HepG2 (cell line): ENCODE data around the gene PRKCZ. TPM values are rescaled to one million over a fixed set of nuclear protein-coding genes. Genes with fewer than 3 reads are reported as not detected.

Experiments
- AKNA ChIP-seq: sonication (generic); formaldehyde crosslinking; IDR thresholded peaks from 2 replicates; pipeline ENCODE4 v1.4.0; 2020; ENCODE audit warnings: missing genetic modification reagents, borderline replicate concordance
- ATF1 ChIP-seq: IDR thresholded peaks from 2 replicates; pipeline ENCODE4 v1.6.1; 2016; ENCODE audit warnings: mild to moderate bottlenecking, control low read depth
- ATF7 ChIP-seq, 2 experiments: fragments of 450-650 bp in 1 of 2; sonication (generic) in 1 of 2; formaldehyde crosslinking in 1 of 2; IDR thresholded peaks; 2 replicates each; pipeline versions ENCODE4 v1.4.0 to v1.6.1; 2016 to 2020; ENCODE audit warnings: antibody characterized with exemption in 1 of 2, mild to moderate bottlenecking in 1 of 2, missing genetic modification reagents in 1 of 2
- CEBPB ChIP-seq: IDR thresholded peaks from 2 replicates; pipeline ENCODE4 v1.6.1; 2011; ENCODE audit warnings: low read depth, low read length, improper control_type of control experiment, borderline replicate concordance
- DPF2 ChIP-seq: sonication (generic); formaldehyde crosslinking; IDR thresholded peaks from 2 replicates; pipeline ENCODE4 v1.4.0; 2020; ENCODE audit warnings: mild to moderate bottlenecking, low read depth, missing genetic modification reagents, borderline replicate concordance
- GLI4 ChIP-seq: sonication (generic); formaldehyde crosslinking; IDR thresholded peaks from 2 replicates; pipeline ENCODE4 v1.5.1; 2020; ENCODE audit warnings: missing genetic modification reagents, mild to moderate bottlenecking, moderate library complexity, borderline replicate concordance
- JDP2 ChIP-seq: sonication (generic); formaldehyde crosslinking; IDR thresholded peaks from 2 replicates; pipeline ENCODE4 v1.8.1; 2022; ENCODE audit warnings: missing genetic modification reagents, borderline replicate concordance
- KLF16 ChIP-seq, 2 experiments: sonication (generic) in 1 of 2; formaldehyde crosslinking in 1 of 2; IDR thresholded peaks; 2 replicates each; pipeline versions ENCODE4 v1.6.1 to v1.8.0; 2016 to 2023; ENCODE audit warnings: missing genetic modification reagents in 2 of 2, missing compliant biosample characterization in 1 of 2
- KMT2B ChIP-seq: IDR thresholded peaks from 2 replicates; pipeline ENCODE4 v1.6.1; 2016; ENCODE audit warnings: missing genetic modification reagents, missing compliant biosample characterization
- NFKB2 ChIP-seq: sonication (generic); formaldehyde crosslinking; IDR thresholded peaks from 2 replicates; pipeline ENCODE4 v1.4.0; 2020; ENCODE audit warnings: missing genetic modification reagents, borderline replicate concordance
- RBM39 ChIP-seq: fragments of 200-400 bp; formaldehyde crosslinking; IDR thresholded peaks from one replicate; pipeline ENCODE4 v1.6.1; 2018; ENCODE audit warnings: antibody characterized with exemption, mild to moderate bottlenecking, low read depth, low read length; ENCODE audit not compliant: poor library complexity, severe bottlenecking
- SETDB1 ChIP-seq: sonication (generic); formaldehyde crosslinking; IDR thresholded peaks from 2 replicates; pipeline ENCODE4 v1.5.1; 2020; ENCODE audit warnings: missing genetic modification reagents, mild to moderate bottlenecking, borderline replicate concordance
- SNAPC2 ChIP-seq: sonication (generic); formaldehyde crosslinking; IDR thresholded peaks from 2 replicates; pipeline ENCODE4 v1.8.1; 2022; ENCODE audit warnings: mild to moderate bottlenecking, missing genetic modification reagents
- STAG1 ChIP-seq: sonication (generic); formaldehyde crosslinking; IDR thresholded peaks from 2 replicates; pipeline ENCODE4 v1.4.0; 2020; ENCODE audit warnings: missing genetic modification reagents
- TFAP4 ChIP-seq: sonication (generic); IDR thresholded peaks from 2 replicates; pipeline ENCODE4 v1.6.1; 2016; ENCODE audit warnings: low read depth, borderline replicate concordance
- ZNF180 ChIP-seq: sonication (generic); formaldehyde crosslinking; IDR thresholded peaks from 2 replicates; pipeline ENCODE4 v1.4.0; 2020; ENCODE audit warnings: low read depth, missing genetic modification reagents, borderline replicate concordance
- ZNF350 ChIP-seq: sonication (generic); formaldehyde crosslinking; IDR thresholded peaks from 2 replicates; pipeline ENCODE4 v1.4.0; 2020; ENCODE audit warnings: mild to moderate bottlenecking, low read depth, missing genetic modification reagents, borderline replicate concordance
- ZNF414 ChIP-seq: sonication (generic); formaldehyde crosslinking; IDR thresholded peaks from 2 replicates; pipeline ENCODE4 v1.5.0; 2020; ENCODE audit warnings: missing genetic modification reagents
- ZNF512B ChIP-seq: sonication (generic); formaldehyde crosslinking; IDR thresholded peaks from 2 replicates; pipeline ENCODE4 v1.5.1; 2020; ENCODE audit warnings: missing genetic modification reagents, mild to moderate bottlenecking, borderline replicate concordance
- polyA plus RNA-seq, 8 experiments: library from polyadenylated mRNA; depleted of rRNA in 3 of 8; stranded (reverse) in 7 of 8; unstranded in 1 of 8; fragments of >200 nt; fragmentation: Illumina TruSeq in 4 of 8; extraction: Trizol in 4 of 8; gene quantifications; 2 replicates each; pipeline versions ENCODE4 v1.2.1 to v1.2.3, GENCODE V29; 2011 to 2016; ENCODE audit warnings: low read depth in 4 of 8, missing spikeins in 1 of 8, mixed read lengths in 1 of 8; ENCODE audit not compliant: insufficient read depth in 1 of 8
- total RNA-seq, 5 experiments: library from RNA; depleted of rRNA; stranded (reverse); fragments of >200 nt; fragmentation: Illumina TruSeq; extraction: Trizol; gene quantifications; 2 replicates each; pipeline ENCODE4 v1.2.3, GENCODE V29; 2016; ENCODE audit warnings: low read depth in 1 of 5

Gene PRKCZ
- total and polyA plus RNA-seq, 2 of the 13 experiments (the other 11 are each of a cell fraction or from before 2014, with no cell fraction given): 34.7 to 85.2 TPM

- no peak for TF ChIP-seq ZNF512B (CRISPR knock-in tag)
- TF ChIP-seq SETDB1 (CRISPR knock-in tag): no peak
- no peak for TF ChIP-seq CEBPB
- no peak for TF ChIP-seq ZNF180 (CRISPR knock-in tag)
- peak; percentile 69; the same call in 1 of the 2 replicates for TF ChIP-seq NFKB2 (CRISPR knock-in tag)
- no peak for TF ChIP-seq AKNA (CRISPR knock-in tag)
- TF ChIP-seq KMT2B (CRISPR knock-in tag): no peak
- peak; percentile 77 for TF ChIP-seq RBM39
- TF ChIP-seq ATF7 (IDR thresholded peaks at IDR 0.05): no peak
- no peak for TF ChIP-seq ATF7 (CRISPR knock-in tag; IDR thresholded peaks at IDR 0.05)
- peak in 1 of 2 experiments; percentile 76; a peak in 1 of 4 replicates for TF ChIP-seq KLF16 (CRISPR knock-in tag; IDR thresholded peaks at IDR 0.05)
- peak; percentile 47 for TF ChIP-seq TFAP4
- TF ChIP-seq DPF2: no peak
- 0 out of 2 replicates have a peak, but pooled peaks have one; percentile 26 for TF ChIP-seq GLI4 (CRISPR knock-in tag)
- TF ChIP-seq ZNF350 (CRISPR knock-in tag): peak; percentile 59; the same call in 1 of the 2 replicates
- TF ChIP-seq STAG1 (CRISPR knock-in tag): peak; percentile 100
- TF ChIP-seq SNAPC2: no peak
- TF ChIP-seq ZNF414 (CRISPR knock-in tag): peak; percentile 88; the same call in 1 of the 2 replicates
- no peak for TF ChIP-seq JDP2
- no peak for TF ChIP-seq ATF1 (CRISPR knock-in tag)
Observed at GRCh38 chr1:2194898-2195673, 144.9 kb downstream of the PRKCZ start (continued).
